OCI-LY7 (cell line): ENCODE measurements around the gene KRT26. TPM values are rescaled to one million over a fixed set of nuclear protein-coding genes. Genes with fewer than 3 reads are reported as not detected.

Experiments
- BruUV-seq: library from RNA; stranded (reverse); fragments of 400-500 nt; replicated peaks from 2 replicates; lab custom pipeline; 2021; lab: Mats Ljungman, UMichigan
- CTCF ChIA-PET: fragments of 300-600 bp; sonication (Branson Sonifier 250); formaldehyde crosslinking; loops from one replicate; lab custom pipeline; 2022; ENCODE audit warnings: antibody characterized with exemption; ENCODE audit not compliant: unreplicated experiment; lab: Charles Lee
- POLR2A ChIA-PET: fragments of 300-600 bp; sonication (Branson Sonifier 250); formaldehyde crosslinking; loops from one replicate; lab custom pipeline; 2022; ENCODE audit warnings: antibody characterized with exemption; lab: Charles Lee
- DNase-seq: peaks from one replicate; pipeline ENCODE4 v3.0.0-alpha.2; 2015; ENCODE audit warnings: low spot score
- H2AFZ ChIP-seq: fragments of 200-600 bp; sonication (generic), shearing (Covaris generic); 2 replicates; pipeline ENCODE4 v1.6.1; 2014; ENCODE audit warnings: mild to moderate bottlenecking, antibody characterized with exemption, low read length, moderate library complexity
- H3K27ac ChIP-seq: fragments of 200-600 bp; sonication (generic); 2 replicates; pipeline ENCODE4 v1.5.1; 2014; ENCODE audit warnings: mixed run types, low read depth, mild to moderate bottlenecking, moderate library complexity, low read length, inconsistent platforms; ENCODE audit not compliant: poor library complexity, severe bottlenecking
- H3K36me3 ChIP-seq: fragments of 200-600 bp; sonication (generic); 2 replicates; pipeline ENCODE4 v1.6.1; 2014; ENCODE audit warnings: mild to moderate bottlenecking, antibody characterized with exemption, low read length, moderate library complexity, mixed read lengths; ENCODE audit not compliant: insufficient read depth
- H3K4me1 ChIP-seq: fragments of 200-600 bp; sonication (generic); 2 replicates; pipeline ENCODE4 v1.5.1; 2014; ENCODE audit warnings: mild to moderate bottlenecking, low read length; ENCODE audit not compliant: insufficient read depth, poor library complexity, severe bottlenecking
- H3K4me2 ChIP-seq: fragments of 200-600 bp; sonication (generic); 2 replicates; pipeline ENCODE4 v1.6.1; 2014; ENCODE audit warnings: mild to moderate bottlenecking, low read length
- H3K4me3 ChIP-seq: fragments of 200-600 bp; sonication (generic); 2 replicates; pipeline ENCODE4 v1.5.1; 2014; ENCODE audit warnings: mild to moderate bottlenecking, low read depth, low read length; ENCODE audit not compliant: poor library complexity, severe bottlenecking
- H3K79me2 ChIP-seq: fragments of 200-600 bp; sonication (generic); 2 replicates; pipeline ENCODE4 v1.6.1; 2016; ENCODE audit warnings: low read depth, mild to moderate bottlenecking, low read length, moderate library complexity, mixed read lengths; ENCODE audit not compliant: insufficient read depth
- H3K9me2 ChIP-seq: fragments of 200-600 bp; sonication (generic); 2 replicates; pipeline ENCODE4 v1.6.1; 2016; ENCODE audit warnings: mild to moderate bottlenecking, low read length, mixed read lengths; ENCODE audit not compliant: insufficient read depth
- H3K9me3 ChIP-seq: fragments of 200-600 bp; sonication (generic); 2 replicates; pipeline ENCODE4 v1.6.1; 2014; ENCODE audit warnings: mild to moderate bottlenecking, mixed run types, low read length, mixed read lengths
- H4K20me1 ChIP-seq: fragments of 200-600 bp; sonication (generic); 2 replicates; pipeline ENCODE4 v1.6.1; 2014; ENCODE audit warnings: mild to moderate bottlenecking, antibody characterized with exemption, low read length, moderate library complexity, mixed read lengths; ENCODE audit not compliant: insufficient read depth
- EZH2phosphoT487 ChIP-seq: fragments of 200-600 bp; sonication (generic); IDR thresholded peaks from 2 replicates; pipeline ENCODE4 v1.6.1; 2018; ENCODE audit warnings: low read depth, borderline replicate concordance, mild to moderate bottlenecking, mixed run types, antibody characterized with exemption, low read length, moderate library complexity, mixed read lengths
- intact Hi-C: fragments of 100-400 bp; cut with micrococcal nuclease; formaldehyde crosslinking; loops from one replicate; pipeline ENCODE4 v1.10.0; 2022; ENCODE audit not compliant: unreplicated experiment
- total RNA-seq, 2 experiments: library from RNA; depleted of rRNA in 1 of 2; stranded (reverse); fragments of >200 nt in 1 of 2; shearing (Covaris generic) in 1 of 2; gene quantifications; 2 replicates each; pipeline ENCODE4 v1.2.3, GENCODE V29; 2014 to 2022
- TF ChIP-seq, protein P1 (sequence below): fragments of 200-600 bp; sonication (generic); conservative IDR thresholded peaks from 2 replicates; pipeline ENCODE4 v1.5.1; 2014; ENCODE audit warnings: mild to moderate bottlenecking, antibody characterized with exemption, low read length, moderate library complexity, mixed read lengths

Gene KRT26
- total RNA-seq, 2 experiments from 2014 or later = not detected

- BruUV-seq = no TSS peak
- ChIA-PET POLR2A (interaction anchor here (0.7 to 0.9 kb wide), 2 partner anchors 91 to 800 kb away, joined by 3 read pairs; no protein-coding TSS in a partner anchor), CTCF (no interaction called here)
- TF ChIP-seq EZH2phosphoT487 = no peak
- TF ChIP-seq, protein P1, sequence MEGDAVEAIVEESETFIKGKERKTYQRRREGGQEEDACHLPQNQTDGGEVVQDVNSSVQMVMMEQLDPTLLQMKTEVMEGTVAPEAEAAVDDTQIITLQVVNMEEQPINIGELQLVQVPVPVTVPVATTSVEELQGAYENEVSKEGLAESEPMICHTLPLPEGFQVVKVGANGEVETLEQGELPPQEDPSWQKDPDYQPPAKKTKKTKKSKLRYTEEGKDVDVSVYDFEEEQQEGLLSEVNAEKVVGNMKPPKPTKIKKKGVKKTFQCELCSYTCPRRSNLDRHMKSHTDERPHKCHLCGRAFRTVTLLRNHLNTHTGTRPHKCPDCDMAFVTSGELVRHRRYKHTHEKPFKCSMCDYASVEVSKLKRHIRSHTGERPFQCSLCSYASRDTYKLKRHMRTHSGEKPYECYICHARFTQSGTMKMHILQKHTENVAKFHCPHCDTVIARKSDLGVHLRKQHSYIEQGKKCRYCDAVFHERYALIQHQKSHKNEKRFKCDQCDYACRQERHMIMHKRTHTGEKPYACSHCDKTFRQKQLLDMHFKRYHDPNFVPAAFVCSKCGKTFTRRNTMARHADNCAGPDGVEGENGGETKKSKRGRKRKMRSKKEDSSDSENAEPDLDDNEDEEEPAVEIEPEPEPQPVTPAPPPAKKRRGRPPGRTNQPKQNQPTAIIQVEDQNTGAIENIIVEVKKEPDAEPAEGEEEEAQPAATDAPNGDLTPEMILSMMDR = no peak
- no peak overlapping the region for H3K4me3 ChIP-seq
- no peak overlapping the region for H3K27ac ChIP-seq
- peaks cover 32% of the 10 kb centered on the region for H3K9me3 ChIP-seq
- no peaks in the 10 kb centered on the region for H3K36me3 ChIP-seq
- H3K4me2 ChIP-seq = no peak overlapping the region
- DNase-seq = no peak
- H3K9me2 ChIP-seq = no peaks in the 10 kb centered on the region
- no peaks in the 10 kb centered on the region for H3K4me1 ChIP-seq
- no peaks in the 10 kb centered on the region for H3K79me2 ChIP-seq
- intact Hi-C loops = no loop called here
- no peaks in the 10 kb centered on the region for H4K20me1 ChIP-seq
- no peak overlapping the region for H2AFZ ChIP-seq
These were observed 11.6 kb downstream of the KRT26 start for GRCh38 chr17:40760105-40761016.

- POLR2A ChIA-PET = interaction anchor here (0.6 kb wide), 1 partner anchor 28 kb away, joined by 3 read pairs; no protein-coding TSS in a partner anchor
- no TSS peak for BruUV-seq
- H3K9me3 ChIP-seq = peaks cover 10% of the 10 kb centered on the region
- no peak for DNase-seq
- intact Hi-C loops = no loop called here
- CTCF ChIA-PET = no interaction called here
- H2AFZ ChIP-seq = no peak within 1 kb of the TSS
- no peak within 1 kb of the TSS for H3K4me2 ChIP-seq
- no peaks in the 10 kb centered on the region for H3K79me2 ChIP-seq
- H3K36me3 ChIP-seq = no peaks in the 10 kb centered on the region
- H4K20me1 ChIP-seq = no peaks in the 10 kb centered on the region
- no peaks in the 10 kb centered on the region for H3K4me1 ChIP-seq
- TF ChIP-seq, protein P1 = no peak
- no peak for TF ChIP-seq EZH2phosphoT487
- no peaks in the 10 kb centered on the region for H3K9me2 ChIP-seq
- no peak within 1 kb of the TSS for H3K27ac ChIP-seq
- H3K4me3 ChIP-seq = no peak within 1 kb of the TSS
These were observed 16.8 kb downstream of the KRT26 start, which contains the start of gene KRT25 for GRCh38 chr17:40755231-40755630. TSS of gene KRT25 (minus strand) at chr17:40755331. CDS start at chr17:40755271, 60 bp downstream.
